ENCODE results near the gene FAM200C.

FAM200C gene

GRCh38 chr5:160379511-160379910 is 20.3 kb downstream of the FAM200C start:
- TF ChIP-seq, protein P1, sequence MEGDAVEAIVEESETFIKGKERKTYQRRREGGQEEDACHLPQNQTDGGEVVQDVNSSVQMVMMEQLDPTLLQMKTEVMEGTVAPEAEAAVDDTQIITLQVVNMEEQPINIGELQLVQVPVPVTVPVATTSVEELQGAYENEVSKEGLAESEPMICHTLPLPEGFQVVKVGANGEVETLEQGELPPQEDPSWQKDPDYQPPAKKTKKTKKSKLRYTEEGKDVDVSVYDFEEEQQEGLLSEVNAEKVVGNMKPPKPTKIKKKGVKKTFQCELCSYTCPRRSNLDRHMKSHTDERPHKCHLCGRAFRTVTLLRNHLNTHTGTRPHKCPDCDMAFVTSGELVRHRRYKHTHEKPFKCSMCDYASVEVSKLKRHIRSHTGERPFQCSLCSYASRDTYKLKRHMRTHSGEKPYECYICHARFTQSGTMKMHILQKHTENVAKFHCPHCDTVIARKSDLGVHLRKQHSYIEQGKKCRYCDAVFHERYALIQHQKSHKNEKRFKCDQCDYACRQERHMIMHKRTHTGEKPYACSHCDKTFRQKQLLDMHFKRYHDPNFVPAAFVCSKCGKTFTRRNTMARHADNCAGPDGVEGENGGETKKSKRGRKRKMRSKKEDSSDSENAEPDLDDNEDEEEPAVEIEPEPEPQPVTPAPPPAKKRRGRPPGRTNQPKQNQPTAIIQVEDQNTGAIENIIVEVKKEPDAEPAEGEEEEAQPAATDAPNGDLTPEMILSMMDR (IDR thresholded peaks at IDR 0.05; ENCODE audit: insufficient read depth, low read depth, low read length, missing control alignments) = no peak
- no peak overlapping the region for H3K4me3 ChIP-seq (ENCODE audit: low read depth, low read length)
- DNase-seq (ENCODE audit: low read depth) = no peak

DNA sequence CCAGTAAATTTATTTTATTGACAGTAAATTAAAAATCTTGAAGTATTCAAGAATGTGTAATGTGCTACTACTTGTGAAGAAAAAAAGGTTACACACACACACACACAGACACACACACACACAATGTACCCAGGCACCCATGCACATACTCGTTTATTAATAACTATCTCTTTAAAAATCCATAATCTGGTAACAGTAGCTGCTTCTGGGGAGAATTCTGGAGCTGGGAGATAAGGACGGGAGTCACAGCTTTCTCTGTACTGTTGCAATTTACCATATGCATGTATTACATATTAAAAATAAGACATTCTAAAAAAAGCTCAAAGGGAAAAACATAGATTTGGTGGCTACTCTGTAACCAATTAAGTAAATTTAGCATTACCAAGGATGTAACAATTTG is 21.5 kb downstream of the FAM200C start:
- TF ChIP-seq, protein P1 (IDR thresholded peaks at IDR 0.05; ENCODE audit: insufficient read depth, low read depth, low read length, missing control alignments) = no peak
- no peak for DNase-seq (ENCODE audit: low read depth)

GRCh38 chr5:160377651-160378050 is 22.2 kb downstream of the FAM200C start:
- TF ChIP-seq, protein P1 (IDR thresholded peaks at IDR 0.05; ENCODE audit: insufficient read depth, low read depth, low read length, missing control alignments) = no peak
- H3K4me3 ChIP-seq (ENCODE audit: low read depth, low read length) = no peak overlapping the region
- no peak for DNase-seq (ENCODE audit: low read depth)

More for the DNA sequence above, 21.5 kb downstream of the FAM200C start:
- no peak overlapping the region for H3K4me3 ChIP-seq (ENCODE audit: low read depth, low read length)

DNA sequence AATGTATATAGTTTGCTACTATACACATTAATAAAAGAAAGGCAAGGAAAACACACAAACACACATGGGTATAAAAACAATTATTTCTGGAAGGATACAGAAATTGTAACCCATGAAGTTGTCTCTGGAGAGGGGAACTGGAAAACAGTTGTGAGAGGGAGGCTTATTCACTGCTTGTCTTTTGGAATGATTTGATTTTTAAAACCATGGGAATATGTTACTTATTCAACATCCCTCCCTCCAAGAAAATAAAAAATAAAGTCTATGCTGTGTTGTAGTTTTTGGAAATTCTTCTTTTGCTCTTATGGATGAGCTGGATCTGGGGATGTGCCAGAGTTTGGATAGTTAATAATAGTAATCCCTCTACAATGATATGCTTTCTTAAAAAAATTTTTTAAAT is 23.4 kb downstream of the FAM200C start:
- no peak for DNase-seq (ENCODE audit: low read depth)
- no peak overlapping the region for H3K4me3 ChIP-seq (ENCODE audit: low read depth, low read length)
- TF ChIP-seq, protein P1 (IDR thresholded peaks at IDR 0.05; ENCODE audit: insufficient read depth, low read depth, low read length, missing control alignments) = no peak

DNA sequence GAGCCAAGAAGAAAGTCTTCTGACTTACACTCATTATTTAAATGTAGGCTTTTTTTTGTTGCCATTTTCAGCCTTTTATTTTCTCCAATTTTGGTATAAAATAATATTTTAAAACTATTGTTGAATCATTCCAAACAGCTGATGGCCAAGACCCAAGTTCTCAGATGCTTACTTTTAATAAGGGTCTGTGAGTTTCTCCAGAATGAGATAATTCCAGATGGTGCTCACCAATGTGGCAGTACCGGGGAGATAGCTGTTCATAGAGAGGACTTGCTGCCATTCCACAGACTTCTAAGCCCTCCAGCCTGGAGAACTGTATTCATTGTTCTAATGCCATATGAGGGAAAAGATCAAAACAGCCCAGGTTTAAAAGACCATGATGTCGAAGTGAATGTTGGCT is 24.2 kb downstream of the FAM200C start:
- DNase-seq (ENCODE audit: low read depth) = no peak
- TF ChIP-seq, protein P1 (IDR thresholded peaks at IDR 0.05; ENCODE audit: insufficient read depth, low read depth, low read length, missing control alignments) = no peak
- H3K4me3 ChIP-seq (ENCODE audit: low read depth, low read length) = no peak overlapping the region

GRCh38 chr5:160375166-160375565 is 24.7 kb downstream of the FAM200C start:
- DNase-seq (ENCODE audit: low read depth) = no peak
- TF ChIP-seq, protein P1 (IDR thresholded peaks at IDR 0.05; ENCODE audit: insufficient read depth, low read depth, low read length, missing control alignments) = no peak
- no peak overlapping the region for H3K4me3 ChIP-seq (ENCODE audit: low read depth, low read length)

- H3K4me3 ChIP-seq (ENCODE audit: low read depth, low read length) = no peak overlapping the region
- DNase-seq (ENCODE audit: low read depth) = no peak
- TF ChIP-seq, protein P1 (IDR thresholded peaks at IDR 0.05; ENCODE audit: insufficient read depth, low read depth, low read length, missing control alignments) = no peak
These were observed 28.6 kb downstream of the FAM200C start for GRCh38 chr5:160371294-160371693.
